ENCODE data around the gene PELI2. TPM values are rescaled to one million over a fixed set of nuclear protein-coding genes. Genes with fewer than 3 reads are reported as not detected.

Gene PELI2
- total and polyA plus RNA-seq, 2 donors (not counting 1 experiment from before 2014, with no cell fraction given): 15.5 to 29.2 TPM

GRCh38 chr14:56180754-56181542 lies 62.7 kb downstream of the PELI2 start:
- Histone ChIP-seq H3K27me3 (ENCODE audit: control insufficient read depth, insufficient read depth, low read length) (no peaks in the 10 kb centered on the region), H3K79me2 (ENCODE audit: control insufficient read depth, insufficient read depth, low read length) (no peaks in the 10 kb centered on the region), H3K27ac (ENCODE audit: insufficient read depth, low read length) (no peak overlapping the region), H4K20me1 (ENCODE audit: control insufficient read depth, extremely low read depth, insufficient read depth, low read length) (no peaks in the 10 kb centered on the region), H3K4me3 (replicated peaks in 1 of 4; ENCODE audit: control extremely low read depth in 1 of 4, insufficient read depth in 1 of 4, low read depth in 3 of 4, low read length in 4 of 4) (no peak overlapping the region), H3K4me2 (ENCODE audit: extremely low read depth, insufficient read depth, low read length) (no peak overlapping the region), H3K9ac (ENCODE audit: insufficient read depth, low read length) (no peak overlapping the region), H3K36me3 (ENCODE audit: control insufficient read depth, insufficient read depth, low read length) (no peaks in the 10 kb centered on the region), H3K4me1 (ENCODE audit: control insufficient read depth, extremely low read depth, insufficient read depth, low read length) (no peaks in the 10 kb centered on the region), H2AFZ (ENCODE audit: low read length) (no peak overlapping the region), H3K9me3 (ENCODE audit: control insufficient read depth, insufficient read depth, low read depth, low read length) (no peaks in the 10 kb centered on the region)
- DNase-seq (ENCODE audit: low read depth in 2 of 2): no peak
- TF ChIP-seq CTCF (conservative IDR thresholded peaks at IDR 0.05 in 1 of 2, IDR thresholded peaks at IDR 0.05 in 1 of 2; ENCODE audit: low read depth in 1 of 2, low read length in 2 of 2) (no peak), EZH2 (IDR thresholded peaks at IDR 0.05; ENCODE audit: low read length, missing control alignments) (no peak)

- Histone ChIP-seq H3K36me3 (ENCODE audit: control insufficient read depth, insufficient read depth, low read length) (no peaks in the 10 kb centered on the region), H3K4me1 (ENCODE audit: control insufficient read depth, extremely low read depth, insufficient read depth, low read length) (no peaks in the 10 kb centered on the region), H3K27ac (ENCODE audit: insufficient read depth, low read length) (no peak overlapping the region), H3K79me2 (ENCODE audit: control insufficient read depth, insufficient read depth, low read length) (no peaks in the 10 kb centered on the region), H3K27me3 (ENCODE audit: control insufficient read depth, insufficient read depth, low read length) (no peaks in the 10 kb centered on the region), H3K4me2 (ENCODE audit: extremely low read depth, insufficient read depth, low read length) (no peak overlapping the region), H4K20me1 (ENCODE audit: control insufficient read depth, extremely low read depth, insufficient read depth, low read length) (no peaks in the 10 kb centered on the region), H3K4me3 (replicated peaks in 1 of 4; ENCODE audit: control extremely low read depth in 1 of 4, insufficient read depth in 1 of 4, low read depth in 3 of 4, low read length in 4 of 4) (no peak overlapping the region), H3K9me3 (ENCODE audit: control insufficient read depth, insufficient read depth, low read depth, low read length) (no peaks in the 10 kb centered on the region), H2AFZ (ENCODE audit: low read length) (no peak overlapping the region), H3K9ac (ENCODE audit: insufficient read depth, low read length) (no peak overlapping the region)
- no peak for DNase-seq (ENCODE audit: low read depth in 2 of 2)
- TF ChIP-seq EZH2 (IDR thresholded peaks at IDR 0.05; ENCODE audit: low read length, missing control alignments) (no peak), CTCF (conservative IDR thresholded peaks at IDR 0.05 in 1 of 2, IDR thresholded peaks at IDR 0.05 in 1 of 2; ENCODE audit: low read depth in 1 of 2, low read length in 2 of 2) (no peak)
These were observed 63.5 kb downstream of the PELI2 start for GRCh38 chr14:56181681-56182085.

GRCh38 chr14:56182410-56182809 lies 64.2 kb downstream of the PELI2 start:
- no peak overlapping the region for H3K27ac ChIP-seq (ENCODE audit: insufficient read depth, low read length)
- DNase-seq (ENCODE audit: low read depth in 2 of 2): no peak

More at GRCh38 chr14:56182410-56182809, 64.2 kb downstream of the PELI2 start:
- Histone ChIP-seq H3K79me2 (ENCODE audit: control insufficient read depth, insufficient read depth, low read length) (no peaks in the 10 kb centered on the region), H3K9me3 (ENCODE audit: control insufficient read depth, insufficient read depth, low read depth, low read length) (no peaks in the 10 kb centered on the region), H3K4me1 (ENCODE audit: control insufficient read depth, extremely low read depth, insufficient read depth, low read length) (no peaks in the 10 kb centered on the region), H3K4me2 (ENCODE audit: extremely low read depth, insufficient read depth, low read length) (no peak overlapping the region), H3K27me3 (ENCODE audit: control insufficient read depth, insufficient read depth, low read length) (no peaks in the 10 kb centered on the region), H3K4me3 (replicated peaks in 1 of 4; ENCODE audit: control extremely low read depth in 1 of 4, insufficient read depth in 1 of 4, low read depth in 3 of 4, low read length in 4 of 4) (no peak overlapping the region), H2AFZ (ENCODE audit: low read length) (no peak overlapping the region), H3K36me3 (ENCODE audit: control insufficient read depth, insufficient read depth, low read length) (no peaks in the 10 kb centered on the region), H4K20me1 (ENCODE audit: control insufficient read depth, extremely low read depth, insufficient read depth, low read length) (no peaks in the 10 kb centered on the region), H3K9ac (ENCODE audit: insufficient read depth, low read length) (no peak overlapping the region)
- TF ChIP-seq EZH2 (IDR thresholded peaks at IDR 0.05; ENCODE audit: low read length, missing control alignments) (no peak), CTCF (conservative IDR thresholded peaks at IDR 0.05 in 1 of 2, IDR thresholded peaks at IDR 0.05 in 1 of 2; ENCODE audit: low read depth in 1 of 2, low read length in 2 of 2) (no peak)
